Liver (tissue), 3 donors: ENCODE measurements around the gene PSMB10.

Experiments
- EGR1 ChIP-seq, 2 donors: IDR thresholded peaks; 2 replicates each; pipeline ENCODE4 v1.6.1; 2016 to 2018; ENCODE audit warnings: antibody characterized with exemption in 2 of 2, low read depth in 2 of 2
- JUND ChIP-seq, 2 donors: IDR thresholded peaks; 2 replicates each; pipeline ENCODE4 v1.6.1; 2016; ENCODE audit warnings: antibody characterized with exemption in 2 of 2
- RAD21 ChIP-seq, 2 donors: IDR thresholded peaks; 2 replicates each; pipeline ENCODE4 v1.6.1; 2016; ENCODE audit warnings: antibody characterized with exemption in 2 of 2, mild to moderate bottlenecking in 2 of 2
- RXRA ChIP-seq, 2 donors: IDR thresholded peaks; 2 replicates each; pipeline ENCODE4 v1.6.1; 2017 to 2018; ENCODE audit warnings: antibody characterized with exemption in 2 of 2, mild to moderate bottlenecking in 1 of 2
- TAF1 ChIP-seq: conservative IDR thresholded peaks from 2 replicates; pipeline ENCODE4 v1.6.1; 2016; ENCODE audit warnings: antibody characterized with exemption, mild to moderate bottlenecking
- YY1 ChIP-seq: IDR thresholded peaks from 2 replicates; pipeline ENCODE4 v1.6.1; 2016; ENCODE audit warnings: antibody characterized with exemption, mild to moderate bottlenecking
- TF ChIP-seq, protein P1 (sequence below): IDR thresholded peaks from 2 replicates; pipeline ENCODE4 v1.6.1; 2016; ENCODE audit warnings: antibody characterized with exemption, mild to moderate bottlenecking
- TF ChIP-seq, protein P2 (sequence below): fragments of 150-350 bp; IDR thresholded peaks from 2 replicates; pipeline ENCODE4 v1.5.1; 2017; ENCODE audit warnings: improper control_type of control experiment, low read depth, low read length; ENCODE audit not compliant: missing input control
- TF ChIP-seq, protein P3 (sequence below): IDR thresholded peaks from 2 replicates; pipeline ENCODE4 v1.6.1; 2016; ENCODE audit warnings: antibody characterized with exemption
- TF ChIP-seq, protein P4 (sequence below): IDR thresholded peaks from 2 replicates; pipeline ENCODE4 v1.6.1; 2016; ENCODE audit warnings: antibody characterized with exemption
- TF ChIP-seq, protein P5 (sequence below): IDR thresholded peaks from 2 replicates; pipeline ENCODE4 v1.6.1; 2016; ENCODE audit warnings: antibody characterized with exemption
- donor health status: healthy.
- donor health status: healthy.

DNA sequence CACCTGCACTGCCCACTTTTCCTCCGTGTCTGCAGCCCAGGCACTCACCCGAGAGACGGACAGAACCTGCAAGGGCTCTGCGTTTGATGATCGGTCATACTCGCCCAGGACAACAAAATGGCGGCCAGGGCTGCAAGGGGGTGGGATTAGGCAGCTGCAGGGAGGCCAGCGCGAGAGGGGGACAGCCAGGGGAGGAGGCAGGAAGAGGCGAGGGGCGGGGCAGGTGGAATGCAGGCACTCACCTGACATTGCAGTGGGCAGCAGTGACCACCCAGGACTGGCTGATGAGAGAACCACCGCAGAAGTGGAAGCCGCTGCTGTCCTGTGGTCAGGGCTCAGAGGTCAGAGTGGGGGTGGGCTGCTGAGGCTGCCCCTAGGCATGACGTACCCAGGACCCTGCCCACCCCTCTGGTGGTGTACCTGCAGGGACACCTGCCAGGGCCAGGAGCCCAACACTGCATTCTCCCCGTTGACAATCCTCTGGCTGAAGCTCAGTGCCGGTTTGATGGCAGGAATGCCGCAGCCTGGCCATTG is 5.9 kb downstream of the PSMB10 start:
- TF ChIP-seq RAD21 (IDR thresholded peaks at IDR 0.05) (no peak), YY1 (no peak), JUND (IDR thresholded peaks at IDR 0.05) (no peak), EGR1 (IDR thresholded peaks at IDR 0.05; ENCODE audit: low read depth in 2 of 2) (no peak), TAF1 (no peak), RXRA (IDR thresholded peaks at IDR 0.05) (no peak)
- TF ChIP-seq, protein P1, sequence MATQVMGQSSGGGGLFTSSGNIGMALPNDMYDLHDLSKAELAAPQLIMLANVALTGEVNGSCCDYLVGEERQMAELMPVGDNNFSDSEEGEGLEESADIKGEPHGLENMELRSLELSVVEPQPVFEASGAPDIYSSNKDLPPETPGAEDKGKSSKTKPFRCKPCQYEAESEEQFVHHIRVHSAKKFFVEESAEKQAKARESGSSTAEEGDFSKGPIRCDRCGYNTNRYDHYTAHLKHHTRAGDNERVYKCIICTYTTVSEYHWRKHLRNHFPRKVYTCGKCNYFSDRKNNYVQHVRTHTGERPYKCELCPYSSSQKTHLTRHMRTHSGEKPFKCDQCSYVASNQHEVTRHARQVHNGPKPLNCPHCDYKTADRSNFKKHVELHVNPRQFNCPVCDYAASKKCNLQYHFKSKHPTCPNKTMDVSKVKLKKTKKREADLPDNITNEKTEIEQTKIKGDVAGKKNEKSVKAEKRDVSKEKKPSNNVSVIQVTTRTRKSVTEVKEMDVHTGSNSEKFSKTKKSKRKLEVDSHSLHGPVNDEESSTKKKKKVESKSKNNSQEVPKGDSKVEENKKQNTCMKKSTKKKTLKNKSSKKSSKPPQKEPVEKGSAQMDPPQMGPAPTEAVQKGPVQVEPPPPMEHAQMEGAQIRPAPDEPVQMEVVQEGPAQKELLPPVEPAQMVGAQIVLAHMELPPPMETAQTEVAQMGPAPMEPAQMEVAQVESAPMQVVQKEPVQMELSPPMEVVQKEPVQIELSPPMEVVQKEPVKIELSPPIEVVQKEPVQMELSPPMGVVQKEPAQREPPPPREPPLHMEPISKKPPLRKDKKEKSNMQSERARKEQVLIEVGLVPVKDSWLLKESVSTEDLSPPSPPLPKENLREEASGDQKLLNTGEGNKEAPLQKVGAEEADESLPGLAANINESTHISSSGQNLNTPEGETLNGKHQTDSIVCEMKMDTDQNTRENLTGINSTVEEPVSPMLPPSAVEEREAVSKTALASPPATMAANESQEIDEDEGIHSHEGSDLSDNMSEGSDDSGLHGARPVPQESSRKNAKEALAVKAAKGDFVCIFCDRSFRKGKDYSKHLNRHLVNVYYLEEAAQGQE = no peak
- TF ChIP-seq, protein P2, sequence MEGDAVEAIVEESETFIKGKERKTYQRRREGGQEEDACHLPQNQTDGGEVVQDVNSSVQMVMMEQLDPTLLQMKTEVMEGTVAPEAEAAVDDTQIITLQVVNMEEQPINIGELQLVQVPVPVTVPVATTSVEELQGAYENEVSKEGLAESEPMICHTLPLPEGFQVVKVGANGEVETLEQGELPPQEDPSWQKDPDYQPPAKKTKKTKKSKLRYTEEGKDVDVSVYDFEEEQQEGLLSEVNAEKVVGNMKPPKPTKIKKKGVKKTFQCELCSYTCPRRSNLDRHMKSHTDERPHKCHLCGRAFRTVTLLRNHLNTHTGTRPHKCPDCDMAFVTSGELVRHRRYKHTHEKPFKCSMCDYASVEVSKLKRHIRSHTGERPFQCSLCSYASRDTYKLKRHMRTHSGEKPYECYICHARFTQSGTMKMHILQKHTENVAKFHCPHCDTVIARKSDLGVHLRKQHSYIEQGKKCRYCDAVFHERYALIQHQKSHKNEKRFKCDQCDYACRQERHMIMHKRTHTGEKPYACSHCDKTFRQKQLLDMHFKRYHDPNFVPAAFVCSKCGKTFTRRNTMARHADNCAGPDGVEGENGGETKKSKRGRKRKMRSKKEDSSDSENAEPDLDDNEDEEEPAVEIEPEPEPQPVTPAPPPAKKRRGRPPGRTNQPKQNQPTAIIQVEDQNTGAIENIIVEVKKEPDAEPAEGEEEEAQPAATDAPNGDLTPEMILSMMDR = no peak
- TF ChIP-seq, protein P3, sequence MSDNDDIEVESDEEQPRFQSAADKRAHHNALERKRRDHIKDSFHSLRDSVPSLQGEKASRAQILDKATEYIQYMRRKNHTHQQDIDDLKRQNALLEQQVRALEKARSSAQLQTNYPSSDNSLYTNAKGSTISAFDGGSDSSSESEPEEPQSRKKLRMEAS = no peak
- TF ChIP-seq, protein P4, sequence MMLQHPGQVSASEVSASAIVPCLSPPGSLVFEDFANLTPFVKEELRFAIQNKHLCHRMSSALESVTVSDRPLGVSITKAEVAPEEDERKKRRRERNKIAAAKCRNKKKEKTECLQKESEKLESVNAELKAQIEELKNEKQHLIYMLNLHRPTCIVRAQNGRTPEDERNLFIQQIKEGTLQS = no peak
- TF ChIP-seq, protein P5, sequence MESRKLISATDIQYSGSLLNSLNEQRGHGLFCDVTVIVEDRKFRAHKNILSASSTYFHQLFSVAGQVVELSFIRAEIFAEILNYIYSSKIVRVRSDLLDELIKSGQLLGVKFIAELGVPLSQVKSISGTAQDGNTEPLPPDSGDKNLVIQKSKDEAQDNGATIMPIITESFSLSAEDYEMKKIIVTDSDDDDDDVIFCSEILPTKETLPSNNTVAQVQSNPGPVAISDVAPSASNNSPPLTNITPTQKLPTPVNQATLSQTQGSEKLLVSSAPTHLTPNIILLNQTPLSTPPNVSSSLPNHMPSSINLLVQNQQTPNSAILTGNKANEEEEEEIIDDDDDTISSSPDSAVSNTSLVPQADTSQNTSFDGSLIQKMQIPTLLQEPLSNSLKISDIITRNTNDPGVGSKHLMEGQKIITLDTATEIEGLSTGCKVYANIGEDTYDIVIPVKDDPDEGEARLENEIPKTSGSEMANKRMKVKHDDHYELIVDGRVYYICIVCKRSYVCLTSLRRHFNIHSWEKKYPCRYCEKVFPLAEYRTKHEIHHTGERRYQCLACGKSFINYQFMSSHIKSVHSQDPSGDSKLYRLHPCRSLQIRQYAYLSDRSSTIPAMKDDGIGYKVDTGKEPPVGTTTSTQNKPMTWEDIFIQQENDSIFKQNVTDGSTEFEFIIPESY = no peak
